K562 (cell line): ENCODE data around the gene PRR9.

ENCODE experiments used
- HCFC1 ChIP-seq: IDR thresholded peaks from 2 replicates; pipeline ENCODE4 v1.6.1; 2012; ENCODE audit warnings: low read depth, low read length, improper control_type of control experiment
- YY1 ChIP-seq, 3 experiments: IDR thresholded peaks; 2 replicates each; pipeline ENCODE4 v1.6.1; 2011; ENCODE audit warnings: low read length in 2 of 3, mild to moderate bottlenecking in 2 of 3, moderate library complexity in 2 of 3, borderline replicate concordance in 1 of 3, control low read depth in 1 of 3, low read depth in 1 of 3; ENCODE audit not compliant: insufficient read depth in 3 of 3, insufficient replicate concordance in 2 of 3, control insufficient read depth in 1 of 3, insufficient read length in 1 of 3; ENCODE audit errors: extremely low read depth in 1 of 3
- ZNF12 ChIP-seq: sonication (generic); formaldehyde crosslinking; IDR thresholded peaks from 2 replicates; pipeline ENCODE4 v1.4.0; 2020; ENCODE audit warnings: mild to moderate bottlenecking, missing genetic modification reagents
- TF ChIP-seq, protein P1 (sequence below): fragments of 250-450 bp; sonication (Bioruptor Pico); IDR thresholded peaks from 2 replicates; pipeline ENCODE4 v1.6.1; 2021; ENCODE audit warnings: mild to moderate bottlenecking
- TF ChIP-seq, protein P2 (sequence below): fragments of 450-650 bp; IDR thresholded peaks from 2 replicates; pipeline ENCODE4 v1.6.1; 2017; ENCODE audit warnings: antibody characterized with exemption
- TF ChIP-seq, protein P3 (sequence below): sonication (generic); formaldehyde crosslinking; IDR thresholded peaks from 2 replicates; pipeline ENCODE4 v1.8.0; 2023; ENCODE audit warnings: missing genetic modification reagents, mild to moderate bottlenecking, borderline replicate concordance

DNA sequence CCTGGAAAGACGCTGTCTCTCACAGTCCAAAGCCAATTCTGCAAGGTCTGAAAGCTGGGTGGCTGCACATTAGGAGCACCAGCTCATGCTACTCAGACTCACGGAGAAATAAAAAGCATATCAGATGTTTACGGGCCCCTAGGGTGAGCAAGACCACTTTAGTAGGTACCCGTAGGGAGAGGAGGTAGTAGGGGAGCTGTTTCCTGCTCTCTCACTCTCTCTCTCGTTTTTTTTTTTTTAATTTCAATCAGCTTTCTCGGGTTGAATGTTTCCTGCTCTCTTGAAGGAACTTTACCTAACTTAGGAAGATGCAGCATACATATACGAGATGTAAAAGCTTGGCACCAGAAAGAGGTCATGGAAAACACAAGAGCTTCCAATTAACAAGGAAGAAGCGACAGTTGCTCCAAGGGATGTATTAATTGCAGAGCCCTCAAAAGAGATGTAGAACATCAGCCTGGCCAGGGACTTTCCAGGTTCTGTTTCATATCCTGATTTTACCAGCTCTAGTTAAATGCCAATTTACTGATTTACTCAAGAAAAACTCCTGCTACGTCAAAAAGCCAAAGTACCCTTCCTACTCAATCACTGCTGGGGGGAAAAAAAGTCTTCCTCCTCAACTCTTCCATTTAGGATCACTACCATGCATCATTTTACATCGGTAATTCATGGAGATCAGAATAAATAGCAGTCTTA, 45.2 kb downstream of the PRR9 start:
- TF ChIP-seq, protein P1, sequence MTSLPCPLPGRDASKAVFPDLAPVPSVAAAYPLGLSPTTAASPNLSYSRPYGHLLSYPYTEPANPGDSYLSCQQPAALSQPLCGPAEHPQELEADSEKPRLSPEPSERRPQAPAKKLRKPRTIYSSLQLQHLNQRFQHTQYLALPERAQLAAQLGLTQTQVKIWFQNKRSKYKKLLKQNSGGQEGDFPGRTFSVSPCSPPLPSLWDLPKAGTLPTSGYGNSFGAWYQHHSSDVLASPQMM = no peak
- TF ChIP-seq HCFC1 (no peak), YY1 (IDR thresholded peaks at IDR 0.05; ENCODE audit: borderline replicate concordance in 1 of 3, control insufficient read depth in 1 of 3, extremely low read depth in 1 of 3, insufficient read depth in 3 of 3, insufficient read length in 1 of 3, insufficient replicate concordance in 2 of 3, low read depth in 1 of 3, low read length in 2 of 3) (no peak), ZNF12 (CRISPR knock-in tag) (no peak)
- TF ChIP-seq, protein P2, sequence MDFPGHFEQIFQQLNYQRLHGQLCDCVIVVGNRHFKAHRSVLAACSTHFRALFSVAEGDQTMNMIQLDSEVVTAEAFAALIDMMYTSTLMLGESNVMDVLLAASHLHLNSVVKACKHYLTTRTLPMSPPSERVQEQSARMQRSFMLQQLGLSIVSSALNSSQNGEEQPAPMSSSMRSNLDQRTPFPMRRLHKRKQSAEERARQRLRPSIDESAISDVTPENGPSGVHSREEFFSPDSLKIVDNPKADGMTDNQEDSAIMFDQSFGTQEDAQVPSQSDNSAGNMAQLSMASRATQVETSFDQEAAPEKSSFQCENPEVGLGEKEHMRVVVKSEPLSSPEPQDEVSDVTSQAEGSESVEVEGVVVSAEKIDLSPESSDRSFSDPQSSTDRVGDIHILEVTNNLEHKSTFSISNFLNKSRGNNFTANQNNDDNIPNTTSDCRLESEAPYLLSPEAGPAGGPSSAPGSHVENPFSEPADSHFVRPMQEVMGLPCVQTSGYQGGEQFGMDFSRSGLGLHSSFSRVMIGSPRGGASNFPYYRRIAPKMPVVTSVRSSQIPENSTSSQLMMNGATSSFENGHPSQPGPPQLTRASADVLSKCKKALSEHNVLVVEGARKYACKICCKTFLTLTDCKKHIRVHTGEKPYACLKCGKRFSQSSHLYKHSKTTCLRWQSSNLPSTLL = no peak
- TF ChIP-seq, protein P3, sequence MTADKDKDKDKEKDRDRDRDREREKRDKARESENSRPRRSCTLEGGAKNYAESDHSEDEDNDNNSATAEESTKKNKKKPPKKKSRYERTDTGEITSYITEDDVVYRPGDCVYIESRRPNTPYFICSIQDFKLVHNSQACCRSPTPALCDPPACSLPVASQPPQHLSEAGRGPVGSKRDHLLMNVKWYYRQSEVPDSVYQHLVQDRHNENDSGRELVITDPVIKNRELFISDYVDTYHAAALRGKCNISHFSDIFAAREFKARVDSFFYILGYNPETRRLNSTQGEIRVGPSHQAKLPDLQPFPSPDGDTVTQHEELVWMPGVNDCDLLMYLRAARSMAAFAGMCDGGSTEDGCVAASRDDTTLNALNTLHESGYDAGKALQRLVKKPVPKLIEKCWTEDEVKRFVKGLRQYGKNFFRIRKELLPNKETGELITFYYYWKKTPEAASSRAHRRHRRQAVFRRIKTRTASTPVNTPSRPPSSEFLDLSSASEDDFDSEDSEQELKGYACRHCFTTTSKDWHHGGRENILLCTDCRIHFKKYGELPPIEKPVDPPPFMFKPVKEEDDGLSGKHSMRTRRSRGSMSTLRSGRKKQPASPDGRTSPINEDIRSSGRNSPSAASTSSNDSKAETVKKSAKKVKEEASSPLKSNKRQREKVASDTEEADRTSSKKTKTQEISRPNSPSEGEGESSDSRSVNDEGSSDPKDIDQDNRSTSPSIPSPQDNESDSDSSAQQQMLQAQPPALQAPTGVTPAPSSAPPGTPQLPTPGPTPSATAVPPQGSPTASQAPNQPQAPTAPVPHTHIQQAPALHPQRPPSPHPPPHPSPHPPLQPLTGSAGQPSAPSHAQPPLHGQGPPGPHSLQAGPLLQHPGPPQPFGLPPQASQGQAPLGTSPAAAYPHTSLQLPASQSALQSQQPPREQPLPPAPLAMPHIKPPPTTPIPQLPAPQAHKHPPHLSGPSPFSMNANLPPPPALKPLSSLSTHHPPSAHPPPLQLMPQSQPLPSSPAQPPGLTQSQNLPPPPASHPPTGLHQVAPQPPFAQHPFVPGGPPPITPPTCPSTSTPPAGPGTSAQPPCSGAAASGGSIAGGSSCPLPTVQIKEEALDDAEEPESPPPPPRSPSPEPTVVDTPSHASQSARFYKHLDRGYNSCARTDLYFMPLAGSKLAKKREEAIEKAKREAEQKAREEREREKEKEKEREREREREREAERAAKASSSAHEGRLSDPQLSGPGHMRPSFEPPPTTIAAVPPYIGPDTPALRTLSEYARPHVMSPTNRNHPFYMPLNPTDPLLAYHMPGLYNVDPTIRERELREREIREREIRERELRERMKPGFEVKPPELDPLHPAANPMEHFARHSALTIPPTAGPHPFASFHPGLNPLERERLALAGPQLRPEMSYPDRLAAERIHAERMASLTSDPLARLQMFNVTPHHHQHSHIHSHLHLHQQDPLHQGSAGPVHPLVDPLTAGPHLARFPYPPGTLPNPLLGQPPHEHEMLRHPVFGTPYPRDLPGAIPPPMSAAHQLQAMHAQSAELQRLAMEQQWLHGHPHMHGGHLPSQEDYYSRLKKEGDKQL (CRISPR knock-in tag) = no peak
